T-helper 2 cell treated with Interferon-gamma antibody and Interleukin-4, amounts not matched to agents 5 μg/mL and 100 μg/mL, for 36 hours (primary cell): ENCODE measurements around the gene CDC42EP1.
"Not testable (repeated sequence)": the region's sequence is repeated elsewhere in the genome, so short reads cannot be mapped to it uniquely, and the experiment has no call there.

Experiments
- DNase-seq: peaks from one replicate; pipeline ENCODE4 v3.0.0; 2021; ENCODE audit warnings: low spot score
- H3K27ac Mint-ChIP-seq: one replicate; pipeline ENCODE4 v1.8.0; 2021; ENCODE audit warnings: mild to moderate bottlenecking, mixed read lengths
- H3K27me3 Mint-ChIP-seq: one replicate; pipeline ENCODE4 v1.8.0; 2021; ENCODE audit warnings: low read depth, mixed read lengths
- H3K36me3 Mint-ChIP-seq: one replicate; pipeline ENCODE4 v1.8.0; 2021; ENCODE audit warnings: low read depth, mixed read lengths
- H3K4me1 Mint-ChIP-seq: one replicate; pipeline ENCODE4 v1.8.0; 2021; ENCODE audit warnings: low read depth, mixed read lengths
- H3K4me3 Mint-ChIP-seq: one replicate; pipeline ENCODE4 v1.8.0; 2022; ENCODE audit warnings: mild to moderate bottlenecking, moderate library complexity, mixed read lengths
- H3K9me3 Mint-ChIP-seq: one replicate; pipeline ENCODE4 v1.8.0; 2021; ENCODE audit warnings: mixed read lengths

The CDC42EP1 gene

GRCh38 chr22:37569921-37570660 is 9.8 kb downstream of the CDC42EP1 start:
- no peaks in the 10 kb centered on the region for H3K36me3 Mint-ChIP-seq
- no peaks in the 10 kb centered on the region for H3K9me3 Mint-ChIP-seq

GRCh38 chr22:37570661-37570976 is 10.3 kb downstream of the CDC42EP1 start:
- no peaks in the 10 kb centered on the region for H3K9me3 Mint-ChIP-seq
- DNase-seq = no peak
- H3K27ac Mint-ChIP-seq = no peak overlapping the region
- no peak overlapping the region for H3K4me3 Mint-ChIP-seq
- no peaks in the 10 kb centered on the region for H3K36me3 Mint-ChIP-seq
- peaks cover 13% of the 10 kb centered on the region for H3K4me1 Mint-ChIP-seq
- peaks cover 25% of the 10 kb centered on the region for H3K27me3 Mint-ChIP-seq

More at GRCh38 chr22:37569921-37570660, 9.8 kb downstream of the CDC42EP1 start:
- H3K4me1 Mint-ChIP-seq = peaks cover 13% of the 10 kb centered on the region
- DNase-seq = no peak
- no peak overlapping the region for H3K27ac Mint-ChIP-seq
- no peak overlapping the region for H3K4me3 Mint-ChIP-seq
- H3K27me3 Mint-ChIP-seq = peaks cover 29% of the 10 kb centered on the region

GRCh38 chr22:37571258-37571991 is 11.1 kb downstream of the CDC42EP1 start:
- Mint-ChIP-seq H3K36me3 (no peaks in the 10 kb centered on the region), H3K27ac (no peak overlapping the region), H3K27me3 (peaks cover 22% of the 10 kb centered on the region), H3K4me3 (no peak overlapping the region), H3K9me3 (no peaks in the 10 kb centered on the region), H3K4me1 (peaks cover 11% of the 10 kb centered on the region)
- DNase-seq = no peak

- peaks cover 20% of the 10 kb centered on the region for H3K27me3 Mint-ChIP-seq
- no peaks in the 10 kb centered on the region for H3K36me3 Mint-ChIP-seq
- H3K4me3 Mint-ChIP-seq = no peak overlapping the region
- peaks cover 7% of the 10 kb centered on the region for H3K4me1 Mint-ChIP-seq
- DNase-seq = no peak
- no peak overlapping the region for H3K27ac Mint-ChIP-seq
- H3K9me3 Mint-ChIP-seq = no peaks in the 10 kb centered on the region
Measured at GRCh38 chr22:37571992-37572373, 11.7 kb downstream of the CDC42EP1 start.

GRCh38 chr22:37575490-37576003 is 15.3 kb downstream of the CDC42EP1 start:
- peaks cover 16% of the 10 kb centered on the region for H3K27me3 Mint-ChIP-seq
- H3K36me3 Mint-ChIP-seq = no peaks in the 10 kb centered on the region
- peaks cover 6% of the 10 kb centered on the region for H3K4me1 Mint-ChIP-seq
- H3K9me3 Mint-ChIP-seq = no peaks in the 10 kb centered on the region
- no peak overlapping the region for H3K4me3 Mint-ChIP-seq
- DNase-seq = no peak
- H3K27ac Mint-ChIP-seq = no peak overlapping the region

GRCh38 chr22:37578002-37578401 is 17.7 kb downstream of the CDC42EP1 start:
- H3K27me3 Mint-ChIP-seq = peaks cover 21% of the 10 kb centered on the region
- no peak overlapping the region for H3K27ac Mint-ChIP-seq
- H3K4me3 Mint-ChIP-seq = no peak overlapping the region
- DNase-seq = no peak
- H3K36me3 Mint-ChIP-seq = no peaks in the 10 kb centered on the region
- peaks cover 7% of the 10 kb centered on the region for H3K4me1 Mint-ChIP-seq
- no peaks in the 10 kb centered on the region for H3K9me3 Mint-ChIP-seq

GRCh38 chr22:37581504-37581903 is 21.2 kb downstream of the CDC42EP1 start:
- Mint-ChIP-seq H3K9me3 (no peaks in the 10 kb centered on the region), H3K4me1 (peaks cover 7% of the 10 kb centered on the region), H3K4me3 (no peak overlapping the region), H3K36me3 (no peaks in the 10 kb centered on the region), H3K27me3 (peaks cover 19% of the 10 kb centered on the region), H3K27ac (no peak overlapping the region)
- DNase-seq = no peak

- peaks cover 7% of the 10 kb centered on the region for H3K4me1 Mint-ChIP-seq
- H3K36me3 Mint-ChIP-seq = no peaks in the 10 kb centered on the region
- no peak overlapping the region for H3K4me3 Mint-ChIP-seq
- no peak overlapping the region for H3K27ac Mint-ChIP-seq
- no peak for DNase-seq
- H3K9me3 Mint-ChIP-seq = no peaks in the 10 kb centered on the region
- peaks cover 19% of the 10 kb centered on the region for H3K27me3 Mint-ChIP-seq
Measured at GRCh38 chr22:37582526-37582925, 22.2 kb downstream of the CDC42EP1 start.

GRCh38 chr22:37588546-37589215 is 28.4 kb downstream of the CDC42EP1 start:
- Mint-ChIP-seq H3K4me3 (no peak overlapping the region), H3K27ac (no peak overlapping the region), H3K36me3 (no peaks in the 10 kb centered on the region), H3K9me3 (no peaks in the 10 kb centered on the region), H3K4me1 (peaks cover 10% of the 10 kb centered on the region), H3K27me3 (peaks cover 6% of the 10 kb centered on the region)
- DNase-seq = no peak

- H3K4me1 Mint-ChIP-seq = peaks cover 10% of the 10 kb centered on the region
- no peak overlapping the region for H3K27ac Mint-ChIP-seq
- H3K27me3 Mint-ChIP-seq = peaks cover 7% of the 10 kb centered on the region
- no peaks in the 10 kb centered on the region for H3K36me3 Mint-ChIP-seq
- no peak overlapping the region for H3K4me3 Mint-ChIP-seq
- DNase-seq = no peak
- no peaks in the 10 kb centered on the region for H3K9me3 Mint-ChIP-seq
Measured at GRCh38 chr22:37589636-37590035, 29.4 kb downstream of the CDC42EP1 start.

GRCh38 chr22:37591081-37591480 is 30.8 kb downstream of the CDC42EP1 start:
- H3K4me1 Mint-ChIP-seq, H3K27ac Mint-ChIP-seq, DNase-seq, H3K27me3 Mint-ChIP-seq, H3K9me3 Mint-ChIP-seq, H3K36me3 Mint-ChIP-seq, H3K4me3 Mint-ChIP-seq: not testable (repeated sequence)

- no peak for DNase-seq
- H3K9me3 Mint-ChIP-seq = no peaks in the 10 kb centered on the region
- H3K27me3 Mint-ChIP-seq = peaks cover 5% of the 10 kb centered on the region
- peak overlapping the region; percentile 69 for H3K4me3 Mint-ChIP-seq
- H3K27ac Mint-ChIP-seq = no peak overlapping the region
- H3K36me3 Mint-ChIP-seq = no peaks in the 10 kb centered on the region
- peaks cover 10% of the 10 kb centered on the region for H3K4me1 Mint-ChIP-seq
Measured at GRCh38 chr22:37591823-37592404, 31.6 kb downstream of the CDC42EP1 start.

GRCh38 chr22:37594237-37594636 is 34.0 kb downstream of the CDC42EP1 start:
- DNase-seq = no peak
- H3K36me3 Mint-ChIP-seq = no peaks in the 10 kb centered on the region
- no peaks in the 10 kb centered on the region for H3K9me3 Mint-ChIP-seq
- H3K4me3 Mint-ChIP-seq = no peak overlapping the region
- H3K4me1 Mint-ChIP-seq = peaks cover 10% of the 10 kb centered on the region
- H3K27ac Mint-ChIP-seq = no peak overlapping the region
- peaks cover 2% of the 10 kb centered on the region for H3K27me3 Mint-ChIP-seq

GRCh38 chr22:37599153-37599552 is 38.9 kb downstream of the CDC42EP1 start:
- H3K4me3 Mint-ChIP-seq = no peak overlapping the region
- H3K27ac Mint-ChIP-seq = no peak overlapping the region
- peaks cover 7% of the 10 kb centered on the region for H3K27me3 Mint-ChIP-seq
- H3K9me3 Mint-ChIP-seq = no peaks in the 10 kb centered on the region
- H3K4me1 Mint-ChIP-seq = peaks cover 3% of the 10 kb centered on the region
- H3K36me3 Mint-ChIP-seq = no peaks in the 10 kb centered on the region
- no peak for DNase-seq
